ENCODE measurements around the gene ZNF446. TPM values are rescaled to one million over a fixed set of nuclear protein-coding genes. Genes with fewer than 3 reads are reported as not detected.

ZNF446 gene
- total RNA-seq, 1 experiment from 2014 or later = 6.0 TPM

DNA sequence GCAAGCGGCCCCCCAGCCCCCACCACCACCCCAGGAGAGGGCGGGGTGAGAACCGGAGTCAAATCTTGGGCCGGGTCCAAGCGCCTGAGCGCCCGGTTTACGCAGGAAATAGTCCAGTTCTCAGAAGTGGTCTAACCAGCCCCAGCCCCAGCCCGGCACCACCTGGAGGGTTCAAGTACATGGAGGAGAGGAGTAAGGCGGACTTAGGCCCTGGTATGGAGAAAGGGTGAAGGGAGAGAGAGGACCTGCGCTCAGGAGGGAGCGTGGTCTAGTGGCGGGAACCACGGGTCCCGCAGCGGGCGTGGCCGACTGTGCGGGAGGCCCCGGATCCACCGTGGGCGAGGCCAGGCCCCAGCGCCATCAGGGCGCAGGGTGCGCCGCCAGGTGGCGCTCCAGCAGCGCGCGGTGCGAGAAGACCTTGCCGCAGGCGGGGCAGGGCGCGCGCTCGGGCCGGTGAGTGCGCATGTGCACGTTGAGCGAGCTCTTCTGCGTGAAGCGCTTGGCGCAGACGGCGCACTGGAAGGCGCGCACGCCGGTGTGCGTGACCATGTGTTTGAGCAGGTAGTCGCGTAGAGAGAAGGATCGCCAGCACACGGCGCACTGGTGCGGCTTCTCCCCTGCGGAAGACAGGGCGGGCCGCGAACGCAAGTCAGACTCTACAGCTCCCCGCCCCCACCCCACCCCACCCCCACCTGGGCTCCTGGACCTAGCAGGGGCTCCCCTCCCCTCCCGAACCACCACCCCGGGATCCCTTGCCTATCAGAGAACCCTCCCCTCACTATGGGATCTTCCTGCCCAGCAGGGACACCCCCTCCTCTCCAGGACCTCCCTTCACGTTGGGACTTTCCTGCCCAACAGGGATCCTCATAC, 37.8 kb downstream of the ZNF446 start (continued):
- TF ChIP-seq, protein P1, sequence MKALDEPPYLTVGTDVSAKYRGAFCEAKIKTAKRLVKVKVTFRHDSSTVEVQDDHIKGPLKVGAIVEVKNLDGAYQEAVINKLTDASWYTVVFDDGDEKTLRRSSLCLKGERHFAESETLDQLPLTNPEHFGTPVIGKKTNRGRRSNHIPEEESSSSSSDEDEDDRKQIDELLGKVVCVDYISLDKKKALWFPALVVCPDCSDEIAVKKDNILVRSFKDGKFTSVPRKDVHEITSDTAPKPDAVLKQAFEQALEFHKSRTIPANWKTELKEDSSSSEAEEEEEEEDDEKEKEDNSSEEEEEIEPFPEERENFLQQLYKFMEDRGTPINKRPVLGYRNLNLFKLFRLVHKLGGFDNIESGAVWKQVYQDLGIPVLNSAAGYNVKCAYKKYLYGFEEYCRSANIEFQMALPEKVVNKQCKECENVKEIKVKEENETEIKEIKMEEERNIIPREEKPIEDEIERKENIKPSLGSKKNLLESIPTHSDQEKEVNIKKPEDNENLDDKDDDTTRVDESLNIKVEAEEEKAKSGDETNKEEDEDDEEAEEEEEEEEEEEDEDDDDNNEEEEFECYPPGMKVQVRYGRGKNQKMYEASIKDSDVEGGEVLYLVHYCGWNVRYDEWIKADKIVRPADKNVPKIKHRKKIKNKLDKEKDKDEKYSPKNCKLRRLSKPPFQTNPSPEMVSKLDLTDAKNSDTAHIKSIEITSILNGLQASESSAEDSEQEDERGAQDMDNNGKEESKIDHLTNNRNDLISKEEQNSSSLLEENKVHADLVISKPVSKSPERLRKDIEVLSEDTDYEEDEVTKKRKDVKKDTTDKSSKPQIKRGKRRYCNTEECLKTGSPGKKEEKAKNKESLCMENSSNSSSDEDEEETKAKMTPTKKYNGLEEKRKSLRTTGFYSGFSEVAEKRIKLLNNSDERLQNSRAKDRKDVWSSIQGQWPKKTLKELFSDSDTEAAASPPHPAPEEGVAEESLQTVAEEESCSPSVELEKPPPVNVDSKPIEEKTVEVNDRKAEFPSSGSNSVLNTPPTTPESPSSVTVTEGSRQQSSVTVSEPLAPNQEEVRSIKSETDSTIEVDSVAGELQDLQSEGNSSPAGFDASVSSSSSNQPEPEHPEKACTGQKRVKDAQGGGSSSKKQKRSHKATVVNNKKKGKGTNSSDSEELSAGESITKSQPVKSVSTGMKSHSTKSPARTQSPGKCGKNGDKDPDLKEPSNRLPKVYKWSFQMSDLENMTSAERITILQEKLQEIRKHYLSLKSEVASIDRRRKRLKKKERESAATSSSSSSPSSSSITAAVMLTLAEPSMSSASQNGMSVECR (CRISPR knock-in tag; IDR thresholded peaks at IDR 0.05; ENCODE audit: borderline replicate concordance) = peak; percentile 82; the same call in 1 of the 2 replicates
- TF ChIP-seq IRF2 (CRISPR knock-in tag; IDR thresholded peaks at IDR 0.05; ENCODE audit: borderline replicate concordance, low read depth) (no peak), CREB1 (CRISPR knock-in tag; IDR thresholded peaks at IDR 0.05) (no peak), GRHL2 (CRISPR knock-in tag; IDR thresholded peaks at IDR 0.05; ENCODE audit: insufficient replicate concordance, severe bottlenecking) (no peak), NR2C2 (CRISPR knock-in tag; IDR thresholded peaks at IDR 0.05) (no peak), JAZF1 (CRISPR knock-in tag; IDR thresholded peaks at IDR 0.05) (no peak), NR3C1 (CRISPR knock-in tag; conservative IDR thresholded peaks at IDR 0.05; ENCODE audit: low read depth) (peak; percentile 88; the same call in 1 of the 2 replicates), ZNF423 (CRISPR knock-in tag; IDR thresholded peaks at IDR 0.05) (no peak), ELF4 (CRISPR knock-in tag; IDR thresholded peaks at IDR 0.05; ENCODE audit: low read depth) (no peak), PRRX2 (CRISPR knock-in tag; IDR thresholded peaks at IDR 0.05) (no peak), ATF1 (CRISPR knock-in tag; IDR thresholded peaks at IDR 0.05) (no peak), SOX15 (CRISPR knock-in tag; IDR thresholded peaks at IDR 0.05) (no peak)
- TF ChIP-seq, protein P2, sequence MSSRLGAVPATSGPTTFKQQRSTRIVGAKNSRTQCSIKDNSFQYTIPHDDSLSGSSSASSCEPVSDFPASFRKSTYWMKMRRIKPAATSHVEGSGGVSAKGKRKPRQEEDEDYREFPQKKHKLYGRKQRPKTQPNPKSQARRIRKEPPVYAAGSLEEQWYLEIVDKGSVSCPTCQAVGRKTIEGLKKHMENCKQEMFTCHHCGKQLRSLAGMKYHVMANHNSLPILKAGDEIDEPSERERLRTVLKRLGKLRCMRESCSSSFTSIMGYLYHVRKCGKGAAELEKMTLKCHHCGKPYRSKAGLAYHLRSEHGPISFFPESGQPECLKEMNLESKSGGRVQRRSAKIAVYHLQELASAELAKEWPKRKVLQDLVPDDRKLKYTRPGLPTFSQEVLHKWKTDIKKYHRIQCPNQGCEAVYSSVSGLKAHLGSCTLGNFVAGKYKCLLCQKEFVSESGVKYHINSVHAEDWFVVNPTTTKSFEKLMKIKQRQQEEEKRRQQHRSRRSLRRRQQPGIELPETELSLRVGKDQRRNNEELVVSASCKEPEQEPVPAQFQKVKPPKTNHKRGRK (CRISPR knock-in tag; IDR thresholded peaks at IDR 0.05; ENCODE audit: borderline replicate concordance) = no peak
- TF ChIP-seq, protein P3, sequence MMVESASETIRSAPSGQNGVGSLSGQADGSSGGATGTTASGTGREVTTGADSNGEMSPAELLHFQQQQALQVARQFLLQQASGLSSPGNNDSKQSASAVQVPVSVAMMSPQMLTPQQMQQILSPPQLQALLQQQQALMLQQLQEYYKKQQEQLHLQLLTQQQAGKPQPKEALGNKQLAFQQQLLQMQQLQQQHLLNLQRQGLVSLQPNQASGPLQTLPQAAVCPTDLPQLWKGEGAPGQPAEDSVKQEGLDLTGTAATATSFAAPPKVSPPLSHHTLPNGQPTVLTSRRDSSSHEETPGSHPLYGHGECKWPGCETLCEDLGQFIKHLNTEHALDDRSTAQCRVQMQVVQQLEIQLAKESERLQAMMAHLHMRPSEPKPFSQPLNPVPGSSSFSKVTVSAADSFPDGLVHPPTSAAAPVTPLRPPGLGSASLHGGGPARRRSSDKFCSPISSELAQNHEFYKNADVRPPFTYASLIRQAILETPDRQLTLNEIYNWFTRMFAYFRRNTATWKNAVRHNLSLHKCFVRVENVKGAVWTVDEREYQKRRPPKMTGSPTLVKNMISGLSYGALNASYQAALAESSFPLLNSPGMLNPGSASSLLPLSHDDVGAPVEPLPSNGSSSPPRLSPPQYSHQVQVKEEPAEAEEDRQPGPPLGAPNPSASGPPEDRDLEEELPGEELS (CRISPR knock-in tag; IDR thresholded peaks at IDR 0.05) = peak; percentile 89
- TF ChIP-seq, protein P4, sequence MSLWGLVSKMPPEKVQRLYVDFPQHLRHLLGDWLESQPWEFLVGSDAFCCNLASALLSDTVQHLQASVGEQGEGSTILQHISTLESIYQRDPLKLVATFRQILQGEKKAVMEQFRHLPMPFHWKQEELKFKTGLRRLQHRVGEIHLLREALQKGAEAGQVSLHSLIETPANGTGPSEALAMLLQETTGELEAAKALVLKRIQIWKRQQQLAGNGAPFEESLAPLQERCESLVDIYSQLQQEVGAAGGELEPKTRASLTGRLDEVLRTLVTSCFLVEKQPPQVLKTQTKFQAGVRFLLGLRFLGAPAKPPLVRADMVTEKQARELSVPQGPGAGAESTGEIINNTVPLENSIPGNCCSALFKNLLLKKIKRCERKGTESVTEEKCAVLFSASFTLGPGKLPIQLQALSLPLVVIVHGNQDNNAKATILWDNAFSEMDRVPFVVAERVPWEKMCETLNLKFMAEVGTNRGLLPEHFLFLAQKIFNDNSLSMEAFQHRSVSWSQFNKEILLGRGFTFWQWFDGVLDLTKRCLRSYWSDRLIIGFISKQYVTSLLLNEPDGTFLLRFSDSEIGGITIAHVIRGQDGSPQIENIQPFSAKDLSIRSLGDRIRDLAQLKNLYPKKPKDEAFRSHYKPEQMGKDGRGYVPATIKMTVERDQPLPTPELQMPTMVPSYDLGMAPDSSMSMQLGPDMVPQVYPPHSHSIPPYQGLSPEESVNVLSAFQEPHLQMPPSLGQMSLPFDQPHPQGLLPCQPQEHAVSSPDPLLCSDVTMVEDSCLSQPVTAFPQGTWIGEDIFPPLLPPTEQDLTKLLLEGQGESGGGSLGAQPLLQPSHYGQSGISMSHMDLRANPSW (CRISPR knock-in tag; conservative IDR thresholded peaks at IDR 0.05; ENCODE audit: low read depth) = 0 out of 2 replicates have a peak, but pooled peaks have one; percentile 53
